Activated T-helper 17 cell treated with anti-CD3 and anti-CD28 coated beads, Interleukin-2, amount 50 U/mL, for 72 hours (primary cell): ENCODE measurements around the gene PTPN6. TPM values are rescaled to one million over a fixed set of nuclear protein-coding genes. Genes with fewer than 3 reads are reported as not detected.

Experiments
- ATAC-seq: fragments of 150-1000 bp; cut with Tn5 transposase; replicated peaks from 2 replicates; pipeline ENCODE4 v1.10.0; 2021; ENCODE audit warnings: mild to moderate bottlenecking, moderate library complexity
- H3K27ac Mint-ChIP-seq: one replicate; pipeline ENCODE4 v1.8.0; 2022; ENCODE audit warnings: mixed read lengths
- H3K27me3 Mint-ChIP-seq: one replicate; pipeline ENCODE4 v1.8.0; 2022; ENCODE audit warnings: mixed read lengths
- H3K36me3 Mint-ChIP-seq: one replicate; pipeline ENCODE4 v1.8.0; 2022; ENCODE audit warnings: low read depth, mild to moderate bottlenecking, mixed read lengths
- H3K4me1 Mint-ChIP-seq: one replicate; pipeline ENCODE4 v1.8.0; 2022; ENCODE audit warnings: mixed read lengths
- H3K4me3 Mint-ChIP-seq: one replicate; pipeline ENCODE4 v1.8.0; 2022; ENCODE audit warnings: mild to moderate bottlenecking, mixed read lengths
- H3K9me3 Mint-ChIP-seq: one replicate; pipeline ENCODE4 v1.8.0; 2022; ENCODE audit warnings: mixed read lengths
- total RNA-seq, 2 donors: library from RNA; stranded (reverse); gene quantifications; one replicate each; pipeline ENCODE4 v1.2.3, GENCODE V29; 2022

PTPN6 gene
- total RNA-seq, 2 donors from 2014 or later, result 134 to 223 TPM

GRCh38 chr12:6954316-6955107, 3.4 kb downstream of the PTPN6 start:
- Mint-ChIP-seq H3K36me3 (peaks cover 88% of the 10 kb centered on the region), H3K4me1 (peaks cover 57% of the 10 kb centered on the region), H3K27me3 (no peaks in the 10 kb centered on the region), H3K4me3 (peak overlapping the region; percentile 87), H3K9me3 (no peaks in the 10 kb centered on the region), H3K27ac (peak overlapping the region; percentile 100)
- no peak for ATAC-seq

DNA sequence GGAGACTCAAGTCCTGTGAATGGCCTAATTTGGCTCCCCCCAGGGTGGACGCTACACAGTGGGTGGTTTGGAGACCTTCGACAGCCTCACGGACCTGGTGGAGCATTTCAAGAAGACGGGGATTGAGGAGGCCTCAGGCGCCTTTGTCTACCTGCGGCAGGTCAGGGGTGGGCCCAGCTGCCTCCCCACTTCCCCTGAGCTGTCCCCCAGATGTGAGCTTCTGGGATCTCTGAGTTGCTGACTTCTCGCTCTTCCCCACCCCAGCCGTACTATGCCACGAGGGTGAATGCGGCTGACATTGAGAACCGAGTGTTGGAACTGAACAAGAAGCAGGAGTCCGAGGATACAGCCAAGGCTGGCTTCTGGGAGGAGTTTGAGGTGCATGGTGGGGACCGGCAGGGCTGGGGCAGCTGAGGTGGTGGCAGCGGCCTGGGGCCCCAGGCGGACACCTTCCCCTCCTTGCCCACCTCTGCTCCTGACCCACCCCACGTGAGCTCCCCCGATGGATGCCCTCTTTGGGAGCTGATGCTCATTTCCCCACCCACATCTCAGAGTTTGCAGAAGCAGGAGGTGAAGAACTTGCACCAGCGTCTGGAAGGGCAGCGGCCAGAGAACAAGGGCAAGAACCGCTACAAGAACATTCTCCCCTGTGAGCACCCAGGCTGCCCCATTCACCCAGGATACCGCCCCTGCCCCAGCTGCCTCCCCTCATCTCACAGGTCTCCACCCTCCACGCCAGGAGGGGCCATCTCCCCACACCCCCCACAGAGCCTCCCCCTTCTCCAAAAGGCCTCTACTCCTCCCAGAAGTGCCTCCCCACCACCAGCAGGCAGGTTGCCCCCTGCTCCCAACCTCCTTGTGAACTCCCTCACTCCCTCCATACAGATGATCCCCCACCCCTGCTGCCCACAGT, 4.2 kb downstream of the PTPN6 start:
- H3K4me3 Mint-ChIP-seq, result peak overlapping the region; percentile 87
- peak overlapping the region; percentile 100 for H3K27ac Mint-ChIP-seq
- H3K27me3 Mint-ChIP-seq, result no peaks in the 10 kb centered on the region
- peaks cover 96% of the 10 kb centered on the region for H3K36me3 Mint-ChIP-seq
- ATAC-seq, result no peak
- peaks cover 49% of the 10 kb centered on the region for H3K4me1 Mint-ChIP-seq
- no peaks in the 10 kb centered on the region for H3K9me3 Mint-ChIP-seq

GRCh38 chr12:6956021-6956727, 5.0 kb downstream of the PTPN6 start:
- H3K4me3 Mint-ChIP-seq, result peak overlapping the region; percentile 87
- H3K36me3 Mint-ChIP-seq, result peaks cover 97% of the 10 kb centered on the region
- no peak for ATAC-seq
- no peaks in the 10 kb centered on the region for H3K27me3 Mint-ChIP-seq
- no peaks in the 10 kb centered on the region for H3K9me3 Mint-ChIP-seq
- peaks cover 51% of the 10 kb centered on the region for H3K4me1 Mint-ChIP-seq
- peak overlapping the region; percentile 100 for H3K27ac Mint-ChIP-seq

- H3K36me3 Mint-ChIP-seq, result peaks cover 100% of the 10 kb centered on the region
- peaks cover 59% of the 10 kb centered on the region for H3K4me1 Mint-ChIP-seq
- no peaks in the 10 kb centered on the region for H3K27me3 Mint-ChIP-seq
- ATAC-seq, result no peak
- no peaks in the 10 kb centered on the region for H3K9me3 Mint-ChIP-seq
- peak overlapping the region; percentile 87 for H3K4me3 Mint-ChIP-seq
- peak overlapping the region; percentile 100 for H3K27ac Mint-ChIP-seq
Observed at GRCh38 chr12:6957151-6957701, 6.1 kb downstream of the PTPN6 start.

- Mint-ChIP-seq H3K36me3 (peaks cover 94% of the 10 kb centered on the region), H3K27me3 (no peaks in the 10 kb centered on the region)
Observed at GRCh38 chr12:6957741-6958608, 6.8 kb downstream of the PTPN6 start.

DNA sequence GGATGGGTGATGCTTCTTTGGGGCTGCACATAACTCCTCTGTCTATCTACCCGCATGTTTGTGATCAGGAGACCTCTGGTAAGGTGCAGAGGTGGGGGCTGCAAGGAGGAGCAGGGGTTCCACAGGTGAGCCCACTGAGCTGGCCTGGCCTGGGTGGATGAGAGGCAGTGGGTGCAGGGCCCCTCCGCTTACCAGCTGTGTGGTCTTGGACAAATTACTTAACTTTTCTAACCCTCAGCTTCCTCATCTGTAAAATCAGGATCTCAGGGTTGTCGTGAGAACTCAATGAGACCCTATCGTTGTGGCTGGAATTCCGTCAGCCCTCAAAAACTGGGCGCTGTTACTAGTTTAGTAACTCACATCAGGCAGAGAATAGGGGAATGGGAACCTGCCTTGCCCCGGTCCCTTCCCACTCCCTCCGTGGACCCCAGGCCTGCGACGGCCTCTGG, 7.5 kb downstream of the PTPN6 start:
- Mint-ChIP-seq H3K4me3 (peak overlapping the region; percentile 87), H3K27me3 (no peaks in the 10 kb centered on the region), H3K4me1 (peaks cover 59% of the 10 kb centered on the region), H3K9me3 (no peaks in the 10 kb centered on the region), H3K27ac (peak overlapping the region; percentile 95), H3K36me3 (peaks cover 87% of the 10 kb centered on the region)
- ATAC-seq, result no peak

More at GRCh38 chr12:6957741-6958608, 6.8 kb downstream of the PTPN6 start:
- Mint-ChIP-seq H3K4me3 (peak overlapping the region; percentile 87), H3K27ac (peak overlapping the region; percentile 95), H3K4me1 (peaks cover 59% of the 10 kb centered on the region), H3K9me3 (no peaks in the 10 kb centered on the region)
- ATAC-seq, result no peak

GRCh38 chr12:6959058-6959804, 8.1 kb downstream of the PTPN6 start:
- peaks cover 86% of the 10 kb centered on the region for H3K36me3 Mint-ChIP-seq
- peak overlapping the region; percentile 95 for H3K27ac Mint-ChIP-seq
- no peaks in the 10 kb centered on the region for H3K9me3 Mint-ChIP-seq
- H3K4me1 Mint-ChIP-seq, result peaks cover 55% of the 10 kb centered on the region
- no peaks in the 10 kb centered on the region for H3K27me3 Mint-ChIP-seq
- ATAC-seq, result peak; percentile 59
- H3K4me3 Mint-ChIP-seq, result peak overlapping the region; percentile 87

DNA sequence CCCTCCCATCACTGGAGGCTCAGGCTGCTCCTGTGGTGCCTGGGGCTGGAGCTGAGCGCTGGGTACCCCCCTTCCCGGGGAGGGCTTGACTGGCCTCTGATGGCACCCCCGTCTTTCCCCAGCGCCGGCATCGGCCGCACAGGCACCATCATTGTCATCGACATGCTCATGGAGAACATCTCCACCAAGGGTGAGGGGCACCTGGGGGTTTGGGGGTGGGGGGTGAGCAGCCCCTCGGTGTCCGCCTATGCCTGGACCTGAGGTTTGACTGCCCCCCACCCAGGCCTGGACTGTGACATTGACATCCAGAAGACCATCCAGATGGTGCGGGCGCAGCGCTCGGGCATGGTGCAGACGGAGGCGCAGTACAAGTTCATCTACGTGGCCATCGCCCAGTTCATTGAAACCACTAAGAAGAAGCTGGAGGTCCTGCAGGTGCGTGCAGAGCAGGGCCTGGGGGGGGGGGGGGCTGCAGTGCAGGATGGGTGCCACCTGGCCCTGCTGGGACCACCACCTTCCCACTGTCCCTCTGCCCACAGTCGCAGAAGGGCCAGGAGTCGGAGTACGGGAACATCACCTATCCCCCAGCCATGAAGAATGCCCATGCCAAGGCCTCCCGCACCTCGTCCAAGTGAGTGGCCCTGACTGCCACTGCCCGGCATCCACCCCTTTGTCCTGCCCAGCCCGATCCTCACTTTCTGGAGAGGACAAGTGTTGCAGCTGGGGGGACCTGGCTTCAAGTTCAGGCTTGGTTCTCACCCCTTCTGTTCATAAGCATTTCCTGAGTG, 8.8 kb downstream of the PTPN6 start:
- peak overlapping the region; percentile 95 for H3K27ac Mint-ChIP-seq
- ATAC-seq, result no peak
- no peaks in the 10 kb centered on the region for H3K27me3 Mint-ChIP-seq
- peak overlapping the region; percentile 87 for H3K4me3 Mint-ChIP-seq
- peaks cover 47% of the 10 kb centered on the region for H3K4me1 Mint-ChIP-seq
- H3K36me3 Mint-ChIP-seq, result peaks cover 86% of the 10 kb centered on the region
- H3K9me3 Mint-ChIP-seq, result no peaks in the 10 kb centered on the region

DNA sequence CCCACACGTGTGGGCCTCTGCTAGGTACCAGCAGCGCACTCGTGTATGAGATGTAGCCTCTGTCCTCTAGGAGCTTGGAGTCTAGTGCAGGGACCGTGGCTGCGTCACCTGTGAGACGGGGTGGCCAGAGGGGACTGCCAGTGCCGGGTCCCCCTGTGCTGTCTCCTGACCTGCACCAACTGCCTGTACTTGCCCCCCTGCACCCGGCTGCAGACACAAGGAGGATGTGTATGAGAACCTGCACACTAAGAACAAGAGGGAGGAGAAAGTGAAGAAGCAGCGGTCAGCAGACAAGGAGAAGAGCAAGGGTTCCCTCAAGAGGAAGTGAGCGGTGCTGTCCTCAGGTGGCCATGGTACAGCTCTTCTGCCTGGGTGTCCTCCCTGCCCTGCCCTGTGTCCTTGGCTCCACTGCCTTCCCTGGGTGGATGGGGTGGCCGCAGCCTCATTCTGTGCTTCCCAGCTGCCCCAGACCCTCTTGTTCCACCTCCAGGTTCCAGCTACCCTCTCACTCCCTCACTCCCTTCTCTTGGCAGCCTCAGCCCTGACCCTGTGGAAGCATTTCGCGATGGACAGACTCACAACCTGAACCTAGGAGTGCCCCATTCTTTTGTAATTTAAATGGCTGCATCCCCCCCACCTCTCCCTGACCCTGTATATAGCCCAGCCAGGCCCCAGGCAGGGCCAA, 9.6 kb downstream of the PTPN6 start:
- peak; percentile 40 for ATAC-seq
- Mint-ChIP-seq H3K27me3 (no peaks in the 10 kb centered on the region), H3K27ac (peak overlapping the region; percentile 95), H3K9me3 (no peaks in the 10 kb centered on the region), H3K4me1 (peaks cover 52% of the 10 kb centered on the region), H3K36me3 (peaks cover 86% of the 10 kb centered on the region), H3K4me3 (peak overlapping the region; percentile 87)

DNA sequence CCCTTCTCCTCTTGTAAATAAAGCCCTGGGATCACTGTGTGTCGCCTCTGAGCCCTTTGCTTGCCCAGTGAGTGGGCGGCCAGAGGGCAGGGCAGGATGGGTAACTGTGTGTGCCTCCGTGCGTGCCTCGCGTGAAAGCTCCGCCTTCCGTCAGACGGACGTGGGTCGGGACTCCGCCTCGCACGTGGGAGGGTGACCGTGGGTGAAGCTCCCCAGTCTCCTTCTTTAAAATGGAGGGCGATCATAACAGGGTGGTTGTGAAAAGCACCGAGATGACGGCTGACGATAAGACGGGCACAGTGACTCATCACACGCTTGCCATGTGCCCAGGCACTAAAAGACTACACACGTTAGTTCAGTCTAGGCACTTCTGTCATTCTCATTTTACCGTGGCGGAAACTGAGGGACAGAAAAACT, 10.1 kb downstream of the PTPN6 start:
- Mint-ChIP-seq H3K4me1 (peaks cover 47% of the 10 kb centered on the region), H3K4me3 (peak overlapping the region; percentile 87), H3K36me3 (peaks cover 86% of the 10 kb centered on the region), H3K27me3 (no peaks in the 10 kb centered on the region), H3K27ac (peak overlapping the region; percentile 95), H3K9me3 (no peaks in the 10 kb centered on the region)
- ATAC-seq, result peak; percentile 79

DNA sequence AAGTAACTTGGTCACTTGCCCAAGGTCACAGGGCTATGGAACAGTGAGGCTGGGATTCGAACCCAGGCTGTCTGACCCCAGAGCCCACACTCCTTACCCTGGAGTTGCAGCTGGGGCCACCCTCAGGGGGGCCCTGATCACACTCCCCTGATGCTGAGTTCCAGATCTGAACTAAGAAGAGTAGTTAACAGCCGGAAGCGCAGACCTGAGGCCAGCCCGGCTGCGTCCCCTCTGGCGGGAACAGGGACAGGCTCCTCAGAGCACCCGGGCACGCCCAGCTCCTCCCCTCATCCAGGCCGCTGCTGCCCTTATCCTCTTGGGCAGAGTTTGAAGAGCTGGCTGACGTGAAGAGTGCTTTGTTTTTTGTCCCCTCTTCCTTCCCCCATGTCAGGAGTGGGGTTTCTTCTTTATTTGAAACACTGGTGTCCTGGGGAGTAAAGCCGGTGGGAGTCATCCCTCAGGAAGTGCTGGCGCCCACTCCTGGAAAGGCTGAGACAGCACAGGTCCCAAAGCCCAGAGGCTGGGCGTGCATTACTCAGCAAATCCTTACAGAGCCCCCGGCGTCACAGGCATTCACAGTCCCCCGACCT, 10.6 kb downstream of the PTPN6 start:
- H3K4me1 Mint-ChIP-seq, result peaks cover 42% of the 10 kb centered on the region
- no peaks in the 10 kb centered on the region for H3K9me3 Mint-ChIP-seq
- ATAC-seq, result peak; percentile 29
- peak overlapping the region; percentile 87 for H3K4me3 Mint-ChIP-seq
- peaks cover 86% of the 10 kb centered on the region for H3K36me3 Mint-ChIP-seq
- peak overlapping the region; percentile 95 for H3K27ac Mint-ChIP-seq
- H3K27me3 Mint-ChIP-seq, result no peaks in the 10 kb centered on the region
